Activated CD4-positive, alpha-beta memory T cell treated with anti-CD3 and anti-CD28 coated beads, Interleukin-2, amount 10 ng/mL, durations not matched to agents 7 days and 5 days (primary cell): ENCODE data around the gene RAD51B. TPM values are rescaled to one million over a fixed set of nuclear protein-coding genes. Genes with fewer than 3 reads are reported as not detected.
"Not testable (repeated sequence)": the region's sequence is repeated elsewhere in the genome, so short reads cannot be mapped to it uniquely, and the experiment has no call there.

ENCODE experiments used
- CTCF ChIA-PET: fragments of 350-600 bp; sonication (Branson Sonifier 250); formaldehyde crosslinking; loops from one replicate; lab custom pipeline; 2021; ENCODE audit warnings: antibody characterized with exemption, inconsistent platforms; lab: Charles Lee
- POLR2A ChIA-PET: fragments of 350-600 bp; sonication (Branson Sonifier 250); formaldehyde crosslinking; loops from one replicate; lab custom pipeline; 2021; ENCODE audit warnings: antibody characterized with exemption; lab: Charles Lee
- DNase-seq: peaks from one replicate; pipeline ENCODE4 v3.0.0-alpha.2; 2020
- H3K27ac Mint-ChIP-seq: one replicate; pipeline ENCODE4 v1.8.0; 2021; ENCODE audit warnings: mild to moderate bottlenecking, mixed read lengths
- H3K27me3 Mint-ChIP-seq: one replicate; pipeline ENCODE4 v1.8.0; 2021; ENCODE audit warnings: mixed read lengths
- H3K36me3 Mint-ChIP-seq: one replicate; pipeline ENCODE4 v1.8.0; 2021; ENCODE audit warnings: low read depth, mixed read lengths
- H3K4me1 Mint-ChIP-seq: one replicate; pipeline ENCODE4 v1.8.0; 2021; ENCODE audit warnings: mixed read lengths
- H3K4me3 Mint-ChIP-seq: one replicate; pipeline ENCODE4 v1.8.0; 2021; ENCODE audit warnings: mild to moderate bottlenecking, mixed read lengths
- H3K9me3 Mint-ChIP-seq: one replicate; pipeline ENCODE4 v1.8.0; 2021; ENCODE audit warnings: mixed read lengths
- total RNA-seq, 2 experiments: library from RNA; stranded (reverse); gene quantifications; one replicate each; pipeline ENCODE4 v1.2.3, GENCODE V29; 2021

The RAD51B gene
- total RNA-seq, 2 experiments from 2014 or later, result 33.1 to 40.8 TPM

- H3K36me3 Mint-ChIP-seq, result peaks cover 17% of the 10 kb centered on the region
- ChIA-PET POLR2A (no interaction called here), CTCF (no interaction called here)
- H3K27ac Mint-ChIP-seq, result no peak overlapping the region
- H3K9me3 Mint-ChIP-seq, result peaks cover 9% of the 10 kb centered on the region
- no peak overlapping the region for H3K4me3 Mint-ChIP-seq
- DNase-seq, result no peak
- no peaks in the 10 kb centered on the region for H3K4me1 Mint-ChIP-seq
- H3K27me3 Mint-ChIP-seq, result no peaks in the 10 kb centered on the region
These were observed 147.6 kb downstream of the RAD51B start for GRCh38 chr14:67967206-67967605.

- H3K36me3 Mint-ChIP-seq, result peaks cover 17% of the 10 kb centered on the region
- H3K27ac Mint-ChIP-seq, CTCF ChIA-PET, H3K4me1 Mint-ChIP-seq, H3K4me3 Mint-ChIP-seq, H3K27me3 Mint-ChIP-seq, DNase-seq, POLR2A ChIA-PET, H3K9me3 Mint-ChIP-seq: not testable (repeated sequence)
These were observed 148.4 kb downstream of the RAD51B start for GRCh38 chr14:67967970-67968369.

GRCh38 chr14:67970923-67971322, 151.3 kb downstream of the RAD51B start:
- CTCF ChIA-PET, result interaction anchor here (0.6 kb wide), 1 partner anchor 864 kb away, joined by 3 read pairs; no protein-coding TSS in a partner anchor
- POLR2A ChIA-PET, result no interaction called here
- no peak overlapping the region for H3K4me3 Mint-ChIP-seq

GRCh38 chr14:67971627-67972625, 152.3 kb downstream of the RAD51B start:
- peaks cover 5% of the 10 kb centered on the region for H3K9me3 Mint-ChIP-seq
- H3K27me3 Mint-ChIP-seq, result no peaks in the 10 kb centered on the region
- H3K36me3 Mint-ChIP-seq, result peaks cover 8% of the 10 kb centered on the region
- CTCF ChIA-PET, result interaction anchor here (0.9 kb wide), 1 partner anchor 87 kb away, joined by 3 read pairs; no protein-coding TSS in a partner anchor
- DNase-seq, result no peak
- H3K4me1 Mint-ChIP-seq, result no peaks in the 10 kb centered on the region
- no peak overlapping the region for H3K4me3 Mint-ChIP-seq
- no peak overlapping the region for H3K27ac Mint-ChIP-seq
- POLR2A ChIA-PET, result no interaction called here

More at GRCh38 chr14:67970923-67971322, 151.3 kb downstream of the RAD51B start:
- Mint-ChIP-seq H3K36me3 (peaks cover 11% of the 10 kb centered on the region), H3K27me3 (no peaks in the 10 kb centered on the region), H3K4me1 (no peaks in the 10 kb centered on the region), H3K27ac (no peak overlapping the region), H3K9me3 (peaks cover 9% of the 10 kb centered on the region)
- no peak for DNase-seq

GRCh38 chr14:67973436-67973835, 153.9 kb downstream of the RAD51B start:
- POLR2A ChIA-PET, result no interaction called here
- CTCF ChIA-PET, result no interaction called here
- H3K4me3 Mint-ChIP-seq, result no peak overlapping the region
- H3K27me3 Mint-ChIP-seq, result no peaks in the 10 kb centered on the region
- H3K27ac Mint-ChIP-seq, result no peak overlapping the region
- DNase-seq, result no peak
- H3K9me3 Mint-ChIP-seq, result peaks cover 4% of the 10 kb centered on the region
- H3K36me3 Mint-ChIP-seq, result peaks cover 4% of the 10 kb centered on the region
- no peaks in the 10 kb centered on the region for H3K4me1 Mint-ChIP-seq

GRCh38 chr14:67975470-67975869, 155.9 kb downstream of the RAD51B start:
- Mint-ChIP-seq H3K36me3 (no peaks in the 10 kb centered on the region), H3K27ac (no peak overlapping the region), H3K4me3 (no peak overlapping the region), H3K4me1 (no peaks in the 10 kb centered on the region), H3K9me3 (no peaks in the 10 kb centered on the region), H3K27me3 (no peaks in the 10 kb centered on the region)
- DNase-seq, result no peak
- POLR2A ChIA-PET, result no interaction called here
- CTCF ChIA-PET, result no interaction called here

GRCh38 chr14:67977434-67978034, 158.0 kb downstream of the RAD51B start:
- H3K36me3 Mint-ChIP-seq, result no peaks in the 10 kb centered on the region
- no peaks in the 10 kb centered on the region for H3K9me3 Mint-ChIP-seq
- POLR2A ChIA-PET, result no interaction called here

GRCh38 chr14:67978749-67979148, 159.2 kb downstream of the RAD51B start:
- Mint-ChIP-seq H3K36me3 (no peaks in the 10 kb centered on the region), H3K27ac (no peak overlapping the region), H3K9me3 (no peaks in the 10 kb centered on the region), H3K4me1 (no peaks in the 10 kb centered on the region), H3K4me3 (no peak overlapping the region), H3K27me3 (no peaks in the 10 kb centered on the region)
- ChIA-PET CTCF (no interaction called here), POLR2A (no interaction called here)
- no peak for DNase-seq

More at GRCh38 chr14:67977434-67978034, 158.0 kb downstream of the RAD51B start:
- Mint-ChIP-seq H3K27me3 (no peaks in the 10 kb centered on the region), H3K27ac (no peak overlapping the region), H3K4me1 (no peaks in the 10 kb centered on the region), H3K4me3 (no peak overlapping the region)
- DNase-seq, result no peak
- CTCF ChIA-PET, result interaction anchor here (1.3 kb wide), 1 partner anchor 12 kb away, joined by 3 read pairs; no protein-coding TSS in a partner anchor

GRCh38 chr14:67982711-67983608, 163.4 kb downstream of the RAD51B start:
- DNase-seq, result no peak
- no peaks in the 10 kb centered on the region for H3K27me3 Mint-ChIP-seq
- POLR2A ChIA-PET, result no interaction called here
- no peaks in the 10 kb centered on the region for H3K4me1 Mint-ChIP-seq
- CTCF ChIA-PET, result no interaction called here
- no peak overlapping the region for H3K27ac Mint-ChIP-seq
- H3K9me3 Mint-ChIP-seq, result no peaks in the 10 kb centered on the region
- no peaks in the 10 kb centered on the region for H3K36me3 Mint-ChIP-seq
- H3K4me3 Mint-ChIP-seq, result no peak overlapping the region

- no peaks in the 10 kb centered on the region for H3K4me1 Mint-ChIP-seq
- no peak overlapping the region for H3K27ac Mint-ChIP-seq
- ChIA-PET CTCF (interaction anchor here (1.2 kb wide), 1 partner anchor 10 kb away, joined by 3 read pairs; no protein-coding TSS in a partner anchor), POLR2A (no interaction called here)
- H3K9me3 Mint-ChIP-seq, result no peaks in the 10 kb centered on the region
- H3K4me3 Mint-ChIP-seq, result no peak overlapping the region
- no peaks in the 10 kb centered on the region for H3K27me3 Mint-ChIP-seq
- H3K36me3 Mint-ChIP-seq, result no peaks in the 10 kb centered on the region
- DNase-seq, result no peak
These were observed 164.7 kb downstream of the RAD51B start for GRCh38 chr14:67984274-67984673.

GRCh38 chr14:67986131-67986841, 166.7 kb downstream of the RAD51B start:
- ChIA-PET CTCF (no interaction called here), POLR2A (no interaction called here)
- Mint-ChIP-seq H3K27ac (no peak overlapping the region), H3K4me3 (no peak overlapping the region), H3K4me1 (no peaks in the 10 kb centered on the region), H3K9me3 (no peaks in the 10 kb centered on the region), H3K36me3 (no peaks in the 10 kb centered on the region), H3K27me3 (no peaks in the 10 kb centered on the region)
- no peak for DNase-seq

GRCh38 chr14:67987606-67988005, 168.0 kb downstream of the RAD51B start:
- no peak overlapping the region for H3K27ac Mint-ChIP-seq
- DNase-seq, result no peak
- H3K27me3 Mint-ChIP-seq, result no peaks in the 10 kb centered on the region
- no peaks in the 10 kb centered on the region for H3K9me3 Mint-ChIP-seq
- no peaks in the 10 kb centered on the region for H3K36me3 Mint-ChIP-seq
- H3K4me3 Mint-ChIP-seq, result no peak overlapping the region
- ChIA-PET CTCF (no interaction called here), POLR2A (no interaction called here)
- no peaks in the 10 kb centered on the region for H3K4me1 Mint-ChIP-seq
